HepG2 (cell line): ENCODE measurements around the gene SLC7A6OS. TPM values are rescaled to one million over a fixed set of nuclear protein-coding genes. Genes with fewer than 3 reads are reported as not detected.

Experiments used
- ATAC-seq: fragments of 200-7000 bp; cut with Tn5 transposase; 3 replicates; pipeline ENCODE4 v1.9.1; 2020; ENCODE audit warnings: mild to moderate bottlenecking, moderate library complexity
- BruUV-seq: library from RNA; stranded (reverse); fragments of 400-500 nt; replicated peaks from 2 replicates; lab custom pipeline; 2021; lab: Mats Ljungman, UMichigan
- CTCF ChIA-PET: fragments of 300-600 bp; formaldehyde crosslinking; extraction: SDS; loops from one replicate; lab custom pipeline; 2021; ENCODE audit warnings: low total read pairs, inconsistent platforms, low intra/inter-chr PET ratio; lab: Yijun Ruan, JAX
- POLR2A ChIA-PET: fragments of 350-600 bp; sonication (Branson Sonifier 250); formaldehyde crosslinking; loops from one replicate; lab custom pipeline; 2020; ENCODE audit warnings: antibody characterized with exemption, inconsistent platforms; lab: Yijun Ruan, JAX
- DNase-seq: peaks from one replicate; pipeline ENCODE4 v3.0.0-alpha.2; 2015; ENCODE audit warnings: low spot score
- FAIRE-seq: peaks from 3 replicates; lab custom pipeline; 2011; peaks lifted over from hg19 to GRCh38; lab: Jason Lieb, UNC
- H2AFZ ChIP-seq: one replicate; pipeline ENCODE4 v1.6.1; 2011; ENCODE audit warnings: low read length, inconsistent platforms
- H3K27ac ChIP-seq: fragments of 300-600 bp; 3 replicates; pipeline ENCODE4 v1.8.0; 2011; ENCODE audit warnings: mixed run types, mild to moderate bottlenecking, mixed read lengths, low read length, inconsistent platforms; ENCODE audit not compliant: insufficient read depth; ENCODE audit errors: extremely low read length
- H3K27me3 ChIP-seq, 2 experiments: fragments of 200-600 bp in 1 of 2; 2 replicates in 1 of 2; 3 replicates in 1 of 2; pipeline versions ENCODE4 v1.6.0 to v1.8.0; 2011; ENCODE audit warnings: low read length in 2 of 2, mild to moderate bottlenecking in 2 of 2, moderate library complexity in 2 of 2, inconsistent platforms in 1 of 2; ENCODE audit not compliant: insufficient read depth in 2 of 2, control insufficient read depth in 1 of 2
- H3K36me3 ChIP-seq, 2 experiments: fragments of 200-600 bp in 1 of 2; replicated peaks in 1 of 2; 2 replicates in 1 of 2; 3 replicates in 1 of 2; pipeline versions ENCODE4 v1.5.1 to v1.8.0; 2011; ENCODE audit warnings: low read length in 2 of 2, inconsistent platforms in 1 of 2; ENCODE audit not compliant: insufficient read depth in 2 of 2, control insufficient read depth in 1 of 2
- H3K4me1 ChIP-seq: 2 replicates; pipeline ENCODE4 v1.5.1; 2012; ENCODE audit warnings: low read length, inconsistent platforms; ENCODE audit not compliant: insufficient read depth
- H3K4me2 ChIP-seq: 2 replicates; pipeline ENCODE4 v1.6.0; 2011; ENCODE audit warnings: low read depth, low read length, inconsistent platforms
- H3K4me3 ChIP-seq, 3 experiments: fragments of 200-600 bp in 1 of 3; sonication (generic), shearing (Covaris generic) in 1 of 3; replicated peaks in 1 of 3; 2 replicates each; pipeline ENCODE4 v1.5.1; 2011 to 2016; ENCODE audit warnings: low read length in 3 of 3, inconsistent platforms in 2 of 3, low read depth in 2 of 3, mild to moderate bottlenecking in 2 of 3, control low read depth in 1 of 3, mixed read lengths in 1 of 3; ENCODE audit not compliant: insufficient read depth in 1 of 3
- H3K79me2 ChIP-seq: one replicate; pipeline ENCODE4 v1.6.1; 2011; ENCODE audit warnings: low read length, inconsistent platforms; ENCODE audit not compliant: insufficient read depth
- H3K9ac ChIP-seq: 2 replicates; pipeline ENCODE4 v1.6.0; 2011; ENCODE audit warnings: mild to moderate bottlenecking, low read depth, low read length, inconsistent platforms; ENCODE audit not compliant: insufficient read depth
- H3K9me3 ChIP-seq: 2 replicates; pipeline ENCODE4 v1.5.1; 2012; ENCODE audit warnings: mild to moderate bottlenecking, low read length
- H4K20me1 ChIP-seq: 2 replicates; pipeline ENCODE4 v1.6.0; 2011; ENCODE audit warnings: inconsistent platforms, mild to moderate bottlenecking, low read length, moderate library complexity; ENCODE audit not compliant: insufficient read depth
- BRCA1 ChIP-seq: sonication (generic); formaldehyde crosslinking; IDR thresholded peaks from 2 replicates; pipeline ENCODE4 v1.4.0; 2020; ENCODE audit warnings: missing genetic modification reagents
- ETV5 ChIP-seq: IDR thresholded peaks from 2 replicates; pipeline ENCODE4 v1.6.1; 2018; ENCODE audit warnings: missing biosample characterization, missing genetic modification reagents, inconsistent platforms, borderline replicate concordance
- HDAC2 ChIP-seq: sonication (generic); formaldehyde crosslinking; IDR thresholded peaks from 2 replicates; pipeline ENCODE4 v1.4.0; 2020; ENCODE audit warnings: missing genetic modification reagents
- HNF4G ChIP-seq, 2 experiments: sonication (generic) in 1 of 2; formaldehyde crosslinking in 1 of 2; IDR thresholded peaks; 2 replicates each; pipeline versions ENCODE4 v1.4.0 to v1.6.1; 2011 to 2020; ENCODE audit warnings: borderline replicate concordance in 2 of 2, low read depth in 2 of 2, mild to moderate bottlenecking in 2 of 2, low read length in 1 of 2, missing genetic modification reagents in 1 of 2, moderate library complexity in 1 of 2
- HNRNPUL1 ChIP-seq: fragments of 200-400 bp; formaldehyde crosslinking; IDR thresholded peaks from 2 replicates; pipeline ENCODE4 v1.6.1; 2017; ENCODE audit warnings: low read depth, mild to moderate bottlenecking, low read length, moderate library complexity
- HOMEZ ChIP-seq: IDR thresholded peaks from 2 replicates; pipeline ENCODE4 v1.6.1; 2016; ENCODE audit warnings: low read depth
- KDM1A ChIP-seq: IDR thresholded peaks from 2 replicates; pipeline ENCODE4 v1.6.1; 2016; ENCODE audit warnings: missing compliant biosample characterization
- MIXL1 ChIP-seq: IDR thresholded peaks from 2 replicates; pipeline ENCODE4 v1.6.1; 2016
- NFRKB ChIP-seq: fragments of 450-650 bp; IDR thresholded peaks from 2 replicates; pipeline ENCODE4 v1.6.1; 2017
- SAP130 ChIP-seq: IDR thresholded peaks from 2 replicates; pipeline ENCODE4 v1.6.1; 2016; ENCODE audit warnings: low read depth
- SOX6 ChIP-seq, 2 experiments: fragments of 450-650 bp in 1 of 2; sonication (generic) in 1 of 2; formaldehyde crosslinking in 1 of 2; IDR thresholded peaks; 2 replicates each; pipeline versions ENCODE4 v1.4.0 to v1.6.1; 2017 to 2020; ENCODE audit warnings: antibody characterized with exemption in 1 of 2, mild to moderate bottlenecking in 1 of 2, missing genetic modification reagents in 1 of 2
- TRIM22 ChIP-seq: fragments of 450-650 bp; IDR thresholded peaks from 2 replicates; pipeline ENCODE4 v1.6.1; 2017
- YEATS4 ChIP-seq: sonication (generic); formaldehyde crosslinking; IDR thresholded peaks from 2 replicates; pipeline ENCODE4 v1.4.0; 2020; ENCODE audit warnings: missing genetic modification reagents, borderline replicate concordance
- ZFX ChIP-seq: sonication (generic); formaldehyde crosslinking; IDR thresholded peaks from 2 replicates; pipeline ENCODE4 v1.4.0; 2020; ENCODE audit warnings: mild to moderate bottlenecking, low read depth, missing genetic modification reagents, moderate library complexity
- ZMYM4 ChIP-seq: sonication (generic); formaldehyde crosslinking; IDR thresholded peaks from 2 replicates; pipeline ENCODE4 v1.8.1; 2023; ENCODE audit warnings: mild to moderate bottlenecking, missing genetic modification reagents
- ZNF451 ChIP-seq: sonication (generic); formaldehyde crosslinking; IDR thresholded peaks from 2 replicates; pipeline ENCODE4 v1.5.0; 2020; ENCODE audit warnings: mild to moderate bottlenecking, missing genetic modification reagents
- WGBS: methylation state at CpG from one replicate; pipeline ENCODE4 v1.1.6; 2017; ENCODE audit warnings: low lambda C conversion rate; 5-methylcytosine and 5-hydroxymethylcytosine counted together
- in situ Hi-C: cut with HindIII; loops from 2 replicates; pipeline ENCODE4 v1.10.0; 2017; ENCODE audit warnings: low pct_unique_long_range_greater_than_20kb; ENCODE audit not compliant: extremely low pct_ligation_motif_present
- intact Hi-C: fragments of 100-400 bp; cut with micrococcal nuclease; formaldehyde crosslinking; loops from one replicate; pipeline ENCODE4 v1.10.0; 2022; ENCODE audit not compliant: unreplicated experiment
- polyA plus RNA-seq, 8 experiments: library from polyadenylated mRNA; depleted of rRNA in 3 of 8; stranded (reverse) in 7 of 8; unstranded in 1 of 8; fragments of >200 nt; fragmentation: Illumina TruSeq in 4 of 8; extraction: Trizol in 4 of 8; gene quantifications; 2 replicates each; pipeline versions ENCODE4 v1.2.1 to v1.2.3, GENCODE V29; 2011 to 2016; ENCODE audit warnings: low read depth in 4 of 8, missing spikeins in 1 of 8, mixed read lengths in 1 of 8; ENCODE audit not compliant: insufficient read depth in 1 of 8
- total RNA-seq, 5 experiments: library from RNA; depleted of rRNA; stranded (reverse); fragments of >200 nt; fragmentation: Illumina TruSeq; extraction: Trizol; gene quantifications; 2 replicates each; pipeline ENCODE4 v1.2.3, GENCODE V29; 2016; ENCODE audit warnings: low read depth in 1 of 5
- TF ChIP-seq, protein P1 (sequence below): sonication (generic); formaldehyde crosslinking; IDR thresholded peaks from 2 replicates; pipeline ENCODE4 v1.5.1; 2020; ENCODE audit warnings: missing genetic modification reagents, mild to moderate bottlenecking, borderline replicate concordance

Gene SLC7A6OS
- total and polyA plus RNA-seq, 2 of the 13 experiments (the other 11 are each of a cell fraction or from before 2014, with no cell fraction given): 11.2 to 21.5 TPM

DNA sequence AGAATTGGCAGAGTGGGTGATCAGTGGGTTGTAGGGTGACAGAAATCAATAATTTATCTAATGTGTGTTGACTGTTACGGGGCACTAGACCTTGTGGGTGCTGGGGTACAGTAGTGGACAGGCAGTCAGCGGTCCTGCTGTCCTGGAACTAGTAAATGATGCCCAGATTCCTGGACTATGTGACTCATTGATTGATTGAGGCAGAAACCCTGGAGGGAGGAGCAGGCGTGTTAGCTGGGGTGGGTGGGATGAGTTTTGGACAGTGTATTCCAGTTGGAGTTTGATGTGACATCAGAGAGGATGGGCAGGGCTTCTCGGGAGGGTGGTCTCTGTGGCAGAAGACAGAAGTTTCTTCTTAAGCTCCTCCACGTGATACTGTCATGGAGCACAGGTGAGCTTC is 24.4 kb upstream of the SLC7A6OS start (continued):
- no peak for TF ChIP-seq BRCA1 (CRISPR knock-in tag)
- TF ChIP-seq, protein P1, sequence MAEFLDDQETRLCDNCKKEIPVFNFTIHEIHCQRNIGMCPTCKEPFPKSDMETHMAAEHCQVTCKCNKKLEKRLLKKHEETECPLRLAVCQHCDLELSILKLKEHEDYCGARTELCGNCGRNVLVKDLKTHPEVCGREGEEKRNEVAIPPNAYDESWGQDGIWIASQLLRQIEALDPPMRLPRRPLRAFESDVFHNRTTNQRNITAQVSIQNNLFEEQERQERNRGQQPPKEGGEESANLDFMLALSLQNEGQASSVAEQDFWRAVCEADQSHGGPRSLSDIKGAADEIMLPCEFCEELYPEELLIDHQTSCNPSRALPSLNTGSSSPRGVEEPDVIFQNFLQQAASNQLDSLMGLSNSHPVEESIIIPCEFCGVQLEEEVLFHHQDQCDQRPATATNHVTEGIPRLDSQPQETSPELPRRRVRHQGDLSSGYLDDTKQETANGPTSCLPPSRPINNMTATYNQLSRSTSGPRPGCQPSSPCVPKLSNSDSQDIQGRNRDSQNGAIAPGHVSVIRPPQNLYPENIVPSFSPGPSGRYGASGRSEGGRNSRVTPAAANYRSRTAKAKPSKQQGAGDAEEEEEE: no peak
- no peak for TF ChIP-seq HOMEZ (CRISPR knock-in tag)
- TF ChIP-seq, all 625 proteins: peak for 0

- DNase-seq: peak; percentile 88
- intact Hi-C loops: loop anchor here (5.0 kb wide), 1 partner anchor 245 kb away; the partner anchor contains the start of gene NFATC3
- peak overlapping the region; percentile 63 for H3K9ac ChIP-seq
- H2AFZ ChIP-seq: peak overlapping the region; percentile 8
- ATAC-seq: peak; percentile 90
- BruUV-seq: no TSS peak
- peak overlapping the region; percentile 80 for H3K27ac ChIP-seq
- peaks cover 13 to 25% of the 10 kb centered on the region in 2 experiments for H3K36me3 ChIP-seq
- no peaks in the 10 kb centered on the region for H3K9me3 ChIP-seq
- WGBS: 25% methylated on average over 7 of the region's 7 CpGs
- peak overlapping the region; percentile 80 for H3K4me2 ChIP-seq
- no peaks in the 10 kb centered on the region for H3K27me3 ChIP-seq
- H3K4me3 ChIP-seq: peak overlapping the region in 2 of 3 experiments; percentile 5 to 40; a peak in 3 of 6 replicates
- H4K20me1 ChIP-seq: no peaks in the 10 kb centered on the region
- peak; percentile 72 for FAIRE-seq
- no peaks in the 10 kb centered on the region for H3K79me2 ChIP-seq
- peaks cover 43% of the 10 kb centered on the region for H3K4me1 ChIP-seq
- CTCF ChIA-PET: interaction anchor here (7.0 kb wide), 1 partner anchor 70 kb away, joined by 96 read pairs; the partner anchor contains the start of gene SLC7A6
- POLR2A ChIA-PET: interaction anchor here (1.0 to 2.1 kb wide), 8 partner anchors 22 to 253 kb away, joined by 3 to 19 read pairs (median 4); partner anchors contain the start of genes NFATC3, PRMT7, SLC7A6 and SLC7A6OS
- in situ Hi-C loops: loop anchor here (10.0 kb wide), 1 partner anchor 248 kb away; the partner anchor contains the start of gene NFATC3
- no peak for TF ChIP-seq SOX6 (IDR thresholded peaks at IDR 0.05)
- TF ChIP-seq SOX6 (CRISPR knock-in tag; IDR thresholded peaks at IDR 0.05): peak; percentile 44; the same call in 1 of the 2 replicates
- 0 out of 2 replicates have a peak, but pooled peaks have one; percentile 1 for TF ChIP-seq ZNF451 (CRISPR knock-in tag)
- peak; percentile 43; the same call in 1 of the 2 replicates for TF ChIP-seq YEATS4 (CRISPR knock-in tag)
- TF ChIP-seq SAP130 (CRISPR knock-in tag): peak; percentile 68; the same call in 1 of the 2 replicates
- TF ChIP-seq NFRKB: no peak
- TF ChIP-seq TRIM22: no peak
- peak; percentile 65; the same call in 1 of the 2 replicates for TF ChIP-seq ETV5
- TF ChIP-seq HDAC2 (CRISPR knock-in tag): peak; percentile 24
- peak; percentile 38; the same call in 1 of the 2 replicates for TF ChIP-seq ZFX (CRISPR knock-in tag)
- peak; percentile 31; the same call in 1 of the 2 replicates for TF ChIP-seq ZMYM4 (CRISPR knock-in tag)
- peak; percentile 80 for TF ChIP-seq HNF4G (IDR thresholded peaks at IDR 0.05; ENCODE audit: borderline replicate concordance, low read depth, low read length)
- TF ChIP-seq HNF4G (CRISPR knock-in tag; IDR thresholded peaks at IDR 0.05; ENCODE audit: borderline replicate concordance, low read depth): no peak
- no peak for TF ChIP-seq HNRNPUL1
- TF ChIP-seq KDM1A (CRISPR knock-in tag): 0 out of 2 replicates have a peak, but pooled peaks have one; percentile 11
- peak; percentile 71 for TF ChIP-seq MIXL1
These were observed 21.8 kb upstream of the SLC7A6OS start for GRCh38 chr16:68332411-68333121.
